HG02943 (cell line): ENCODE results near the gene NUBPL.
"Not testable (repeated sequence)": the region's sequence is repeated elsewhere in the genome, so short reads cannot be mapped to it uniquely, and the experiment has no call there.

Experiments used
- ATAC-seq: cut with Tn5 transposase; IDR thresholded peaks from one replicate; pipeline ENCODE4 v1.9.1; 2021; ENCODE audit warnings: mild to moderate bottlenecking, low read depth, moderate library complexity; ENCODE audit not compliant: unreplicated experiment

NUBPL gene

DNA sequence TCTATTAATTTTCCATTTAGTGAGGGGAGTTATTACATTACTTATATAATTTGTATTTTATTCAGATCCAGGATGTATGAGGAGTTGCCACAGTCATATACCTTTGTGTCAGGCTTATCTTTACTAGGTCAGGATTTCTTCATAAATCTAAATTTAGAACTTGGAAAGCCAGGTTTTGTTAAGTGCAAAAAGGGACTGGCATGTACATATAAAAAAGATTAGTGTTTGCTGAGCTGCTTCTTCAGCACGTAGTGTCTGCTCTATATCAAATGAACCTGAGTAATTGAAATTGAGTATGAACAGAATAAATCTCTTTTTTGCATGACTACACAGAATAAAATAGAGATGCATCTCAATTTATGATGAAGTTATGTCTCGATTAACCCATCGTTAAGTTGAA is 157.4 kb downstream of the NUBPL start:
- ATAC-seq, result no peak

DNA sequence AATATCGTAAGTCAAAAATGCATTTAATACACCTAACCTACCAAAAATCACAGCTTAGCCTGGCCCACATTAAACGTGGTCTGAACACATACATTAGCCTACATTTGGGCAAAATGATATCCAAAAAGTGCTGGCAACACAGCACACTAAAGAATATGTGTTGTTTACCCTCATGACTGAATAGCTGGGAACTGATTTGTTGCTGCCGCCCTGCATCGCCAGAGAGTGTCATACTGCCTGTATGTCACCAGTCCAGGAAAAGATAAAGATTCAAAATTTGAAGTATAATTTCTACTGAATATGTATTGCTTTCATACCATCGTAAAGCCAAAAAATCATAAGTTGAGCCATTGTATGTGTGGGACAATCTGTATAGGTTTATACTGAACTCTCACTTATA is 157.8 kb downstream of the NUBPL start:
- ATAC-seq, result no peak

DNA sequence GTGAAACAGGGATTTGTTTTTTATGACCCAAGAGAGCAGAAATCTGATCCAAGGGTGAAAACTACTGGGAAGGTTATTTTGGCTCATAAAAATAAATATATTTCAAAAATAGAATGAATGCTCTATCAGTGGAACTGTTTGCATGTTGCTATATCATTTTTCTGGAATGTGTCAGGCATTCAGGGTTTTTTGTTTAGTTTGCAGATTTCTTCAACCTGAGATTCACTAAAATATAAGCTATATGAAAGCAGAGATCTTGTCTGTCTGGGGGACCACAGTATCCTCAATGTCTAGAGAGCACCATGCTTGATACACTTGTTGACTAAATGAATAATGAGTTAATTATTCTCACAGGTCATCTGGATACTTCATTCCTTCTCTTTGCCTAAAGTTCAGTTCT is 165.1 kb downstream of the NUBPL start:
- ATAC-seq, result no peak

DNA sequence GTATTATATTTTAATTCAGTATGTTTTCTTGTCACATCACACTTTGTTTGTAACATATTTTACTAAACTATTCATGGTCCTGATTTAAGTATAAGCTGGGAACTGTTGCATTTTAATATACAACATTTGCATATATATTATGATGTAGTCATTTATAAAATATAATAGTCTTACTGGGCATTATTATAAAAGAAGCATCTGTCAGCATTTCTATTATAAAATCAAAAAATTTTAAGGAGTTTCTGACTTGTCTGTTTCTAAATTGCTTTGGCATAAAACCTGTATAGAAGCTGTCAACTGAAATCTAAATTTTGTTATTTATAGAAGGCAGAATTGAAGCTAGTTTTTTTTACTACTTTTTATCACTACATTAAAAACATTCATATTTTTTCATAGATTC is 166.6 kb downstream of the NUBPL start:
- ATAC-seq, result no peak

DNA sequence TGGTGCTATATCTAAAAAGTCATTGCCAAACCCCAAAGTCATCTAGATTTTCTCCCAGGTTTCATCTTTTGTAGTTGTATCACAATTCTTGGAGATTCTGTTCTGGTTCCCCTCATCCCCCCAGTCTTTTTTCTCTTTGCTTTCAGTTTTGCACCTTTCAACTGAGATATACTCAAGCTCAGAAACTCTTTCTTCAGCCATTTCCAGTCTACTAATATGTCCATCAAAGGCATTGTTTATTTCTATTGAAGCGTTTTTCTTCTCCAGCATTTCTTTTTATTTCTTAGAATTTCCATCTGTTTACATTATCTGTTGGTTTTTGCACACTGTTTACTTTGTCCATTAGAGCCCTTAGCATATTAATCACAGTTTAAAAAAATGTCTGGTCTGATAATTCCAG is 179.5 kb downstream of the NUBPL start:
- no peak for ATAC-seq

DNA sequence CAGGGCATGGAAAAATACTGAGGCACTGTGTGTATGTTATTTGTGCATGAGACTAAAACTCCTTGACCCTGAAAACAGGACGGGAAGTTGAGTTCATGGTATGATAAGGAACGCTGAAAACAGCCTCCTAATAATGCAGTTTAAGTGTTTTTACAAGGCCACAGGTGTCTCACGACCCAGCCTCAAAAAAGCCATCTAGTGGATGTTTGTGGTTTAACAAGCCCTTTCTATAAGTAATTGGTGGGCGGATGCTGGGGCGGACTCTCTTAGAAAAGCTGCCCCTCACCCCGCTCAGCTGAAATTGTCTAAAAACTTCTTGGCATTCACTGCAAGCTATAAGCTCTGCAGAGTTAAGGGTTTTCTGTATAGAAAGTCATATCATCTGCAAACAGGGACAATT is 184.5 kb downstream of the NUBPL start:
- ATAC-seq, result no peak

DNA sequence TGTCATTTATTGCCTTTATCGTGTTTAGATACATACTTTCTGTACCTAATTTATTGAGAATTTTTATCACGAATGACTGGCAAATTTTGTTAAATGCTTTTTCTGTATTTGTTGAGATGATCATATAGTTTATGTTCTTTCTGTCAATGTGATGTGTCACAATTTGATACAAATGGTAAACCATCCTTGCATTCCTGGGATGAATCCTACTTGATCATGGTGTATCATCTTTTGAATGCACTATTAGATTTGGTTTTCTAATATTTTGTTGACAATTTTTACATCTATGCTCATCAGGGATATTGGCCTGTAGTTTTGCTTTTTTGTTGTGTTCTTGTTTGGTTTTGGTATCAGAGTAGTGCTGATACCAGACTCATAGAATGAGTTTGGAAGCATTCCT is 185.1 kb downstream of the NUBPL start:
- no peak for ATAC-seq

DNA sequence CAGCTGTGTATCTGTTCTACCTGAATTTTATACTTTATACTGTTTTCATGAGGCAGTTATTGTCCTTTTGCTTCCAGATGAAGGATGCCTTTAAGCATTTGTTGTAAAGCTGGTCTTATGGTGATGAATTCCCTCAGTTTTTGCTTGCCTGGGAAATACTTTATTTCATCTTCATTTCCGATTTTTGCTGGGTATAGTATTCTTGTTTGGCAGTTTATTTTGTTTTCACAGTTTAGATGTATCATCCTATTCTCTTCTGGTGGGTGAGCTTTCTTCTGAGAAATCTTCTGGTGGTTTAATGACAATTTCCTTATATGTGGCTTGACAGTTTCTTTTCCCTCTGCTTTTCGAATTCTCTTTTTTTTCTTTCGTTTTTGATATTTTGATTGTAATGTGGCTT is 188.1 kb downstream of the NUBPL start:
- no peak for ATAC-seq

DNA sequence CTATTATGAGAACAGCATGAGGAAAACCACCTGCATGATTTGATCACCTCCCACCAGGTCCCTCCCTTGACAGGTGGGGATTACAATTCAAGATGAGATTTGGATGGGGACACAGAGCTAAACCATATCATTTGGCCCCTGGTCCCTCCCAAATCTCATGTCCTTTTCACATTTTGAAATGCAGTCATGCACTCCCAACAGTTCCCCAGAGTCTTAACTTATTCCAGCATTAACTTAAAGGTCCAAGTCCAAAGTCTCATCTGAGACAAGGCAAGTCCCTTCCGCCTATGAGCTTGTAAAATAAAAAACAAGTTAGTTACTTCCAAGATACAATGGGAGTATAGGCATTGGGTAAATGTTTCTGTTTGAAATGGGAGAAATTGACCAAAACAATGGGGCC is 189.8 kb downstream of the NUBPL start:
- ATAC-seq, result not testable (repeated sequence)

DNA sequence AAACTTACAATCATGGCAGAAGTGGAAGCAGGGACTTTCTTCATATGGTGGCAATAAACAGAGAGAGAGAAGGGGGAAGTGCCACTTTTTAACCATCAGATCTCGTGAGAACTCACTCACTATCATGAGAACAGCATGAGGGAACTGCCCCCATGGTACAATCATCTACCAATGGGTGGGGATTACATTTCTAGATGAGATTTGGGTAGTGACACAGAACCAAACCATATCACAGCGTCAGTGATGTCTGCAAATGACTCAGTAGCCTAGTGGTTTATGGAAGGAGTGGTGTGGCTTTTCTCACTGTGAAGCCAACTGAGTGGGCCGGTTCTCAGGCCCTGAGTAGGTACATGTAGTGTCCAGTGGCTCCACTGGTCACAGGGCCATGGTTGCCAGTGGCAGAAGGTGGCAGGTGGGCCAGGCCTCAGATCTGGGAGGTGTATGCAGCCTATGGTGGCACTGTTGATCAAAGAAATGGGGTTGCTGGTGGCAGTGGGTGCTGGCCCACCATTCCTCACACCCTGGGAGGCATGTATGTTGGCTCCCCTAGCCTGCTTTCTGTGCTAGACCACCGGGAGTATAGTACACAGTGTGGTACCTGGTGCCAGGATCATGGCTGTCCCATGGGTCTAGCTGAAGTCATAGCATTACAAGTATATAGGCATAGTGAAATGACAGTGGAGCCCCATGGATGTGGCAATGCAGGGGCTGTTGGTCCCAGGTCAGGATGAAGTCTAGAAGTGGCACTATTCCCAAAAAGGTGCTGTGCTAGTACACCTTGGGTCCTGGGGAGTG is 191.9 kb downstream of the NUBPL start:
- ATAC-seq, result no peak

DNA sequence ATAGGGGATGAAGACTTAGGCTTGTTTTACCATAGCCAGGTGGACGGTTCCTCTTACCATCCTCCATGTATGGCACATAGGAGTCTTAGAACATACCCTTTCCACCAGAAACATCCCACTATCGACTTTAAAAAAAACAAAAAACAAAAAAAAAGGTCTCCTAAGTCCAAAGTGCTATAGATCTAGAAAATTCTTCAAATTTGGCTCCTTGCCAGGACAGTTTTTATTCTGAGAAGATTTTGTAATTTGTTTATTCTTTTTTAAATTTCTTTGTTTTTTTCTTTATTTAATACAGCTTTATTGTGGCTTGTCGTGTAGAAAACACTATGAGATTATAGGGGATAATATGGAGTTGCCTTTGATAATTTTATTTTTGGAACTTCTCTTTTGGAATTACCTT is 197.7 kb downstream of the NUBPL start:
- no peak for ATAC-seq

DNA sequence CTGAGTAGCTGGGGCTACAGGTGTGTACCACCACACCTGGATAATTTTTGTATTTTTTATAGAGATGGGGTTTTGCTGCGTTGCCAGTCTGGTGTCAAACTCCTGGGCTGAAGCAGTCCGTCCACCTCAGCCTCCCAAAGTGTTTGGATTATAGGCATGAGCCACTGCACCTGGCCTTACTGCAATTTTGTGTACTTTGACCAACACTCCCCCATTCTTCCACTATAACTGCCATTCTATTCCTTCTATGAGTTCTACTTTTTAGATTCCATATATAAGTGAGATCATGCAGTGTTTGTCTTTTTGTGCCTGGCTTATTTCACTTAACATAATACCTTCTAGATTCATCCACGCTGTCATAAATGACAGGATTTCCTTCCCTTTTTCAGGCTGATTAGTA is 199.1 kb downstream of the NUBPL start:
- ATAC-seq, result no peak

DNA sequence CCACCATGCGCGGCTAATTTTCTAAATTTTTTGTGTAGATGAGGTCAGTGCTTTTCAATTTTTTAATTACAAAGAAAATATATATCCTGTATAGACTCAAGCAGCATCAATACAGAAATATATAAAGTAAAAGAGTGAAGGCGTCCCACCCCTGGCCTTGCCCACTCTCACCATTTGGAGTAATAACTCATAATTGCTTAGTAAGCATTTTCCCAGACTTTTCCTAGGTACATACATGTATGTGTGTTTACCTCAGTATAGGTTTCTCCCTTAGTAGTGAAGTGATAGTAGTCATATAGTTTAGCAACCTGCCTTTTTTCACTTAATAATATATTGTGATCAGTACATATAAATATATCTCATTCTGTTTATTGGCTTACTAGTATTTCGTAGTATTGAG is 200.1 kb downstream of the NUBPL start:
- ATAC-seq, result no peak

DNA sequence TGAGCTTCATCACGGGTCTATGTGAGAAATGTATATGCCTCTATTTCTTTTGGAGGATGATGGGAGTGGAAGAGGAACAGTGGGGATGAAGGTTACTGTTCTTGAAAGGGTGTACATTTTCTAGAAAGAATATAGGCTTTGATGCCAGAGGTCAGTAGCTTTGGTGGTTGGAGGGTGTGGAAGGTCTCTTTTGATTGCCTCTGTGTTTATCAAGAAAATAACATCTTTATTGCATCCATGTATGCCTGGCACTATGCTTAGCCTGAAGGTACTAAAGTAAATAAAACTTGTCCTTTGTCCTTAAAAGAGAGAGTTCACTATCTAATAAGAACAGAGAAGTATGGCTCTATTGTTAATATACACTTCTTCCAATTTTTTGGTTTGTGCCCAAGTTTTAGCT is 201.8 kb downstream of the NUBPL start:
- ATAC-seq, result no peak

DNA sequence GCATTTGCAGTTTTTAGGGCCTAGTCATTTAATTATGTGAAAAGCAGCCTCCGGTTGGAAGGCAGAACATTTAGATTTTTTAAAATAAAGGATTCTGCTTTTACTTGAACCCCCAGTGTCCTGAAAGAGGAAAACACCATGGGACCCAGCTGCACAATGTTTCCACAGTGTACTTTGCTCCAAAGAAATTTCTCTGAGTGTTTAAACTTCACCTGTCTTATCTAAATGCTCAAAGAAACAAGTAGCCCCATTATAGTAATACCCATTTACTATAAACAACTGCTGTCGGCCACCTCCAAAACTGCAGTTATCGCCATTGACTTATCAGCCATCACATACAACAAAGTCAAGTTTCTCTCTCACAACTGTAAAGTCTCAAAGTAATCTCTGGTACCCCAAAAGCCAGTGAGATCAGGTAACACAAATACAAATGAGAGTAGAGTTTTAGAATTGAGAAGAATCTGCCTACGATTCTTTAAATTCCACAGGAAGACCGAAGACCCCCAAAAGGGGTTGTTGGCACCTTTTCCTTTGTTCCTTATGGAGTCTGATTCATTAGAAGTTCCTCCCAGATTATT is 205.2 kb downstream of the NUBPL start:
- ATAC-seq, result no peak

DNA sequence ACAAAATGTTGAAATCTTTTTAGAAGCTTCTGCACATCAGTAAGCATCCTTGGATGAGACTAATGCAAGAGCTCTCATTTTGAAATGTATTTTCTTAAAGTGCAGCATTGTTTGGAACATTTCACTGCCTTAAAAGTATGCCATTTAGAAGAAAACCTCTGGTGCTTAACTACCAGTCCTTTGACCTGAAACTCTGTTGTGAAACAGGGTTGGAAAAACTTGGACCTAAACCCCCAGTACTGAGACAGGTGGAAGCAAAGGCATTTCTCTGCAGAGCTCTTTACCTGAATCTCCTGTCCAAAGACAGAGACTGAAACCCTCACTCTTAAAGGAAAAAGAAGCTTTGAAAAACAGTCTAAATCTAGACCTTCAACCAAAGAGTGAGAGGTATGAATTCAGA is 207.2 kb downstream of the NUBPL start:
- no peak for ATAC-seq

DNA sequence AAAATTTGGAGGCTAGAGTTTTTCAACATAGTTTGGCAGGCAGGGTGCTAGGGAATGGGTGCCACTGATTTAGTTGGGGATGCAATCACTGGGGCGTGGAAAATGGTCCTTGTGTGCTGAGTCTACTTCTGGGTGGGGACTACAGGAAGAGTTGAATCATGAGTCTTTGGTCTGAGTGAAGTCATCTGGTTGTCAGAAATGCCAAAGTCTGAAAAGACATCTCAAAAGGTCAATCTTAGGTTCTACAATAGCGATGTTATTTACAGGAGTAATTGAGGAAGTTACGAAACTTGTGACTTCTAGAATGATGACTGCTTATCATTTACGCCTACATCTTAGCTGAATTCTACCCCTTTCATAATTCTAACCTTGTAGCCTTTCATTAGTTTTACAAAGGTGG is 209.1 kb downstream of the NUBPL start:
- no peak for ATAC-seq

DNA sequence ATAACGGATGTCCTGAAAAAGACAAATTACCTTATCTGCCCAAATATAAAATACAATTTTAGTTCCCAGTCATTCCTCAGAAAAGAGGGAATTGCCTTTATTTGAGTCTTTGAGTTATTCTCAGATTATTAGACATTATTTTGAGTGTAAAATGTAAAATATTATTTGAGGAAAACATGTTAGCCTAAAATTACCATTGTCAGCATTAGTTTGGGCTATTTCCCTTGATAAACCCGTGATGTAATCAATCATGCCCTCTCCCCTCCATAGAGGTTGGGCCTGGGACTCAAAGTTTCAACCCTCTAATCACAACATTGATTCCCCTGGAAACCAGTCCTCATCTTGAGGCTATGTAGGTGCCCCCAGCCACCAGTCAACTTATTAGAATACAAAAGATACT is 213.4 kb downstream of the NUBPL start:
- no peak for ATAC-seq

DNA sequence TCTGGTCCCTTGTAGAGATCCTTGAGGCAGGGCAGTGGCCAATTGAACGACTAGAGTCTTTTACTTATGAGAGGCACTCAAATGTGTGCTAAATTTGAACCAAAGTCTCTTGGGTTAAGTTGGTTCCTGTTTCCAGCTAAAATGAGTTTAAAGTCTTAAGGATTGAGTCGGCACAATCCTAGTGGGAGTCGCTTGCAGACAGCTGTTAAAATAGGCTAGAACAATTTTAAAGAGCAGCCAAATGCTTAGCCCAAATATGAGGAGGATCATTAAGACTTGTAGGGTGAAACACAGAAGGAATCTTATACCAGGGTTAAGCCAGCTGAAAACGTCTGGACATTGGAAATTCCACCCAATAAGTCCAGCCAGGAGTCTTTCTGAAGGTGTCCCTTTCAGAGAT is 216.1 kb downstream of the NUBPL start:
- ATAC-seq, result no peak

DNA sequence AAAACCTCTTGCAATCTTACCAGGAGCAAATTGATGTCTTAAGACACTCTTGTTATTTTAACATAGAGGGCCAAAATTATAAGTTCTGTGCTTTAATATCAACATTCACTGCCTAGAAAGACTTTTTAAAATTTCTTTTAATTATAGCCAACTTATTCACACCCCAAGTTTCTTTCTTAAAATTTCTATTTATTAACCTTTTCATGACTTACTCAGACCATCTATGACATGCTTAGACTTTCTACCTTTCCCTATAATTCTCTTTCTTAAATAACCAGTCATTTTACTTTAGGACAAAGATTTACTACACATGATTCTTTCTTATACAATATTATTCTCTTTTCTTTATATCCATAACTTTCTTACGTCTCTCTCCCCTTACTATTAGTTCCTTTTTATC is 220.4 kb downstream of the NUBPL start:
- no peak for ATAC-seq

DNA sequence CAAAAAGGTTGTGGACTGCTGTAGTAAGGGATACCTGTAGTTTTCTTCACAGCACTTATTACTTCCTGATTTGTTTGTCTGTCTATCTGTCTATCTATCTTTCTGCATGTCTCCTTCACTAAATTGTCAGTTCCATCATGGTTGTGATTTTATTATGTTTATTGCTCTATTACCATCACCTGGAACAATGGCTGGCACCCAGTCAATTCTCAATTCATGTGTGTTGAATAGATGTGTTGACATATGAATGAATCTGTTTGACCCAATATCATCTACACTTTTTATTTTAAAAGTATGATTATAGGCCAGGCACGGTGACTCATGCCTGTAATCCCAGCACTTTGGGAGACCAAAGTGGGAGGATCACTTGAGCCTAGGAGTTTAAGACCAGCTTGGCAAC is 224.4 kb downstream of the NUBPL start:
- ATAC-seq, result no peak

DNA sequence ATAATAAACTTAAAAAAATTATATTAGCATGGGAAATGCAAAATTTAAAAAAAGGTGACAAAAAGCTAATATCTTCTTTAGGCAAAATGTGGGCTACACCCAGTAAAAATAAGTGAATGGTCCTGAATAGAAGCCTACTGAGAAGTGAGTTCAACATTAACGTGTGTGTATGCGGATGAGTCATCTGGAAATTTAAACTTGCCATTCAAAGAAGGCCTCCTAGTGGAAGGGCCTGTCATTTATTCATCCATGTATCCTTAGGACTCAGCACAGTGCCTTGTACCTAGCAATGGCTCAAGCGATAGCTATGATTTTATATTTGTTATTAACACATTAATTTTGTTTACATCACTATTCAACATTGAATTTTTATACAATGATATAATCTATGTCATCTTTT is 226.2 kb downstream of the NUBPL start:
- no peak for ATAC-seq

DNA sequence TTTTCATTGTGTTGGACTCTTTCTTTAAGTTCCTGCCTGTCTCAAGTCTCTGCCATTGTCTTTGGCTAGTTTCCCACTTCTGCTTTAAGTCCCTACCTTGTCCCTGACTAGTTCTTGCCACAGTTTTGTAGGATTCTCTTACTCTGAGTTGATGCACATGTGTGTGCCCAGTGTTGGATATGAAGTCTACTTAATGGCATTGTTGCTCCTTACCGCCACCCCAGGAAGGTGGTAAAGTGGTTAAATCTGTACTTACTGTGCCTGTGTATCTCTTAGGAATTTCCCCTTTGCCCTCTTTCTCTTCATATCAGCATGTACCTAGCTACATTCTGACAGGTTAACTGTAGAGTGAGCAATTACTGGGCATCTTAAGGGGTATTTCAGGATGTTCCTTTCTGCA is 227.1 kb downstream of the NUBPL start:
- no peak for ATAC-seq
